Stimulated activated CD4-positive, alpha-beta T cell treated with anti-CD3 and anti-CD28 coated beads, Interleukin-12 subunit alpha, Interleukin-12 subunit beta, amount 100 ng/mL, for 48 hours (primary cell): ENCODE data around the gene RIC8B.

Experiments used
- DNase-seq, 3 donors: peaks; one replicate each; pipeline ENCODE4 v3.0.0-alpha.2; 2020; ENCODE audit warnings: low read depth in 2 of 3, low spot score in 1 of 3

RIC8B gene

DNA sequence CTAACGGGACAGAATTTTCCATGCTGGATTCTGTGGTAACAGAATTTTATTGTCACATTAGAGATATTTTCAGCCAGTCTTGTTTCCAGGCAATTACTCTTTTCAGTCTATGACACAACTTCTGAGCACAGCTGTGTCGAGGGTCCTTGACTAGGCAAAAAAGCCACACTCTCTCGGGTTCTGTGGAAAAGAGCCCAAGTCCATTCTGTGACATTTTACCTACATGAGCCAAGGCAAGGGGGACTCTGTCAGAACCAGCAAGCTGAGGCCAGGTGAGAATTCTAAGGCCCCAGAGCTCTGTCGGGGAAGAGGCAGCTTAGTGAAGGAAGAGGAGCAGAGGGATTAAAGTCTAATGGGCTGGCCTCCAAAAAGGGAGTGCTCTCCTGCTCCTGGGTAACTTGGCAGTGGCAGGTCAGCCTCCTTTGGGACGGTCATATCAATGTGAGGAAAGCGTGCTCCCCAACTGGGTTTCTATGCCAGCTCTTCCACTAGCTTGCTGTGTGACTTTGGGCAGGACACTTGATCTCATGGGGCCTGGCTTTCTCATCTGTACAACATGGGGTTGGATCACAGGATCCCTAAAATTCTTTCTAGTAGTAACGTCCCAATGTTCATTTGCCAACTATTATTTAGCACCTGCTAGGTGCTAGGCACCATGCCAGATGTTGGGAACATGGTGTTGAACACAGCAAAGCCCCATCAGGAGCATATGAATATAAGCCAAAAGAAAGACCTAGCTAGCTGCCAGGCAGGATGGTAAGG is 16.0 kb upstream of the RIC8B start:
- no peak for DNase-seq

GRCh38 chr12:106759526-106760183 is 14.8 kb upstream of the RIC8B start:
- DNase-seq = no peak

DNA sequence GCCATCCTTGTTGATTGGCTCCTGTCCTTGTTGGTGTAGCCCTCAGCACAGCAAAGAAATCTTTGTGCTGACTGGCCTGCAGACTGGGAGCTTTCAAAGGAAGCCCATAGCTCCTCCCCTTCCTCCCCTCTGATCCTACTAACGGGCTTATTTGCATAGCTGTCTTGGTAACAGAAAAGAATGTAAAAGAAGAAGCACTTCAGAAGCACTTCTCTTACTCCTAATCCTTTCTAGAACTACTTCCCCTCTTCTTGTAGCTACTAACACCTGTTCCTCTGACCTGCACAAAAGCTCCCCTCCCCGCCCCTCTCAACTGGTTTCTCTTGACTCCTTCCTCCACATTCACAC is 14.3 kb upstream of the RIC8B start:
- no peak for DNase-seq

DNA sequence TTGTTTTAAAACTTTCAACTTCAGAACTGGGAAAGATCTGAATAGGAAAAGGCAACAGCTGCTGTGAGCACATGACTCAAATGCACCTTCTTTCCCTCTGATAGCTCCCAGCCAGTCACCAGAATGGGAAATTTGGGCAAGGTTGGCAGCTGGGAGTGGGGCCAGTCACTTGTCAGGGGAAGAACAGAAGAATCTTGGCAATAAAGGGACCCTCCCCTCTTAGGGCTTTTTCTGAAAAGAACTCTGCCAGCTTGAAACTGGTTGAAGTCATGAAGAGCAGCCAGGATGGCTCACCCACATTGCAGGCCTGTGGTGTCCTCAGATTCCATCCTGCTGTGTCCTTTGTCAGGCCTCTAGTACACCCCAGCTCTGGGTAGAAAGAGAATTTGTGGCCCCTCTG is 10.3 kb upstream of the RIC8B start:
- no peak for DNase-seq

DNA sequence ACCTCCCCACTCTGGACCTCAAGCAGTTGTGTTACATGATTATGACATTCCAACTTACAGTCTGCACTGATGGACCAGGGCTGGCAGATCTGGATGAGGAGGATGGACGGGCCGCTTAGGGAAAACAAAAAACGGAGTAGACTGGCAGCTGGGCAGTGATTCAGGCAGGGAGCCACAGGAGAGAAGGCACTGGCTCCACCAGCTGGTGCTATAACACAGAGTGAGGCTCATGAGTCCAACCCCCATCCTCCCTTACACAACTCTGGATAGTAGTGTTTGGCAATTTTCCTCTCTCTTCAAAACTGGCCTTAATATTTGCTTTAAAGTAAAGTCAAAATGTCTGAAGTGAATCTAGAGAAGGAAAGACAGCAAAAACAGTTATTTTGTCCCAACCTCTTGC is 9.7 kb upstream of the RIC8B start:
- DNase-seq = no peak

DNA sequence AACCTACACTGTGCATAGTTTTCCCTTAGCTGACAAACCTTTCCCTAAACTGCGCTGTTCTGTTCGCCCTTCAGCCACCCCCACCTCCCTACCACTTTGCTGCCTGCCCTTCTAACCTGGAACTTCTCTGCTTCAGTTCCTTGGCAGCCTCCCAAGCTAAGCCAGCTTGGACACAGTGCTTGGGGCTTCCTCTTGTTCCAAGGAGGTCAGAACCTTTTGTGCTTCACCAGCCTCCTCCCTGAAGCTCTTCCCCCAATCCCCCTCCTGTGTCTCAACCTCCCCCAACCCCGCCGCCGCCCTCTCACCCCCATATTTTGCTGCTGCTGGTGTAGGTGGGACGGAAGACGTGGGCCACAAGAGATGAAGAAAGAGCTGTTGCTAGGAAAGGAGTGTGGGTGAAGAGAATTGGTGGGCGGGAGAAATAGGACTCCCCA is 8.1 kb upstream of the RIC8B start:
- no peak for DNase-seq

DNA sequence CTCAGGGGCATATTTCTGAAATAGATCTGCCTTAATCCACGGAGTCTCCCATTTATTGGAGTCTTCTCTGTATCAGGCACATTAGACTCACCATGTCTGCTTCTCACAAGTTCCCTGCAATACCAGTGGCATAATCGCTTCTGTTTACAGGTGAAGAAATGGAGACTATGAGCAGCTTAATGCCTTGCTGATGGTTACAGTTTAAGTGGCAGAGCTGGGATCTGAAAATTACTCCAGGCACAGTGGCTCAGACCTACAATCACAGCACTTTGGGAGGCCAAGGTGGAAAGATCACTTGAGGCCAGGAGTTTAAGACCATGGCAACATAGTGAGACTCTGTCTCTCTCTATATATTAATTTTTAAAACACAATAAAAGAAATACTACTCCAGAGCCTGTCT is 7.3 kb upstream of the RIC8B start:
- DNase-seq = no peak

DNA sequence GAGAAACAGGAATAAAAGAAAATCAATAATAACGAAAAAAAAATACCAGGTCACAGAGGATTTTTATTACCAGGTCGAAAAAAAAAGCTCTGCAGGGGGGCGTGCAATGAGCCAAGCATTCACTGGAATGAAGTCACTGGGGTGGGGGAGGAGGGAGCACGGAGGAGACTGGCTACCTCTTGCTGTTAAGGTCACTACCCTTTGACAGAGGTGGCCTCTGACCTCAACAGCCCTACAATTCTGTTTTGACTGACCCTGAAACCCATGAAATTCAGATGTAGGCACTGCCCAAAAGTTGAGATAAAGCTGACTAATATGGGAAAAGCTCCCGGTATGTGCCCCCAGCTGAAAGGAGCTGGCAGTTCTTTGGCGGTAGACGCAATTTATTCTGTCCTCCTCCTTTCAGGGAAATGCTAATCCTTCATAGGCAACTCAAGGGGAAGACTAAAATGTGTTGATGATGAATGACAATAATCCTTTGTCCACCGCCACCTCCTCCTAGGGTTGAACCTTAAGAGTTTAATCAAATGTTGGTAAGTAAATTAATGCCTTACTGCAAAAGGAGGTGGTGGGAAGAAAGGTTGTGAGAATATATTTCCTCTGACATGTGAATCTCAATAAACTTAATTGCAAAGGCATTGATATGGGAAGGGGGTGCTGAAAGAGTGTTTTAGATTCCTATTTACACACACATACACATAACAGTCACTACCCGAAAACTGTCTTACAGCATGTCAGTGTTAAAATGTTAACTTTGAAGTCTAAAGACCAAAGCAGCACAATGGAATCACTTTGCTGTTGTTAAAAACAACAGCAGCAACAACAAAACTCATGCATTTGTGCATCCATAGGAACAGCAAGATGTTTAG is 6.3 kb upstream of the RIC8B start:
- no peak for DNase-seq

- DNase-seq = no peak
Observed at GRCh38 chr12:106769078-106769477, 5.4 kb upstream of the RIC8B start.

- no peak for DNase-seq
Observed at GRCh38 chr12:106769546-106769945, 4.9 kb upstream of the RIC8B start.

DNA sequence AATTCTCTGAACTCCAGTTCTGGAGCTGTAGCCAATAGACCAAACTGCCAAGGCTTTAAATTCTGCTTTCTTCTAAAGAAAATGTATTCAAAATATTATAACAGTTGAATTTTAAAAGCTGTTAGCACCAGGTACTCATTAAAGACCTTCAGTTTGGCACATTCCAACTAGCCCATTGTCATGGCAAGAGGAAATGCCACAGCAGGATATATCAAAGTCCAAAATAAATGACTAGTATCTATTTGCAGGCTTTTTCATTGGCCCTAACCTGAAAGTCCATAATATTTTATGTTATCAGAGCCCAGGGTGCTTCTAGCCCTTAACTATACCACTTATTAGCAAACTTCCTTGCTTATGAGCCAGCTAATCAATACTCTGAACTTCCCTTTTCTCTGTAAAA is 3.1 kb upstream of the RIC8B start:
- DNase-seq = no peak

DNA sequence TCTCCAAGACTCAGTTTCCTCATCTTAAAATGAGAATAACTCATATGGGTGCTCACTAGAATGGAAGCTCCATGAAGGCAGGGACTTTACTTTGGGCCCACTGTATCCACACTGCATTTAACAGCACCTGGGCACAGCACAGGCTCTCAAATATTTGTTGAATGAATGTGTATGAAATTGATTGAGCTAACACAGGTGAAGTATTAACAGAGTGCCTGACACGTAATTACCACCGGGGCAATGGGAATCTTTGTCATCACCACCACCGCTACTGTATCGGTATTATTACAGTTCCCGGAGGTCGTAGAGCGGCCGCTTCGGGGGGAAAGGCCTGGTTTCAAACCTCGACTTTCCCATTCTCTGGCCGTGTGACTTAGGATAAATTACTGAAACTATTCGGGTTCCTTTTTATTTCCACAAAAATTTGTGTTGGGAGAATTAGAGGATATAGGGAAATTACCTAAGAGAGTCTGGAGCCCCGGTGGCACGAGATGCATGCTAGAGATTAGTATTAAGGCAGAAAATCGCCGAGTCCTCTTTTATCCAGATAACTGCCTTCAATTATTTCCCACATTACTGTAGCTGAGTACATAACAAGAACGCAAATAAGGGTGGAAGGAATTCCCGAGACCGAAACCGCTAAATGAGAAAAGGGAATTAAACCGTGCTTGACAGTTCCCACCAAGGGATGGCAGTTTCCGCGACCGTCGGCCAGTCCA is 1.0 kb upstream of the RIC8B start:
- no peak for DNase-seq

GRCh38 chr12:106774808-106775524 is 484 bp downstream of the RIC8B start:
- no peak for DNase-seq

DNA sequence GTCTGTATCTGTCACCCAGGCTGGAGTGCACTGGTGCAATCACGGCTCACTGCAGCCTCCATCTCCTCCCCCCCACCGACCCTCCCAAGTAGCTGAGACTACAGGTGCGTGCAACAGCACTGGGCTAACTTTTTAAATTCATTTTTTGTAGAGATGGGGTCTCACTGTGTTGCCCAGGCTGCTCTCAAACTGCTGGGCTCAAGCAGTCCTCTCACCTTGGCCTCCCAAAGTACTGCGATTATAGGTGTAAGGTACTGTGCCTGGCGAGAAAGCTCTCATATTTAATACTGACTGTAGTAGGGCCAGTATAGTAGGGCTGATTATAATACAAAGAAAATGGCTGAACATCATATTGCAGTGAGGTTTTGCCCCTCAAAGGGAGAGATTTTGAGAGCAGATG is 2.4 kb downstream of the RIC8B start:
- no peak for DNase-seq

DNA sequence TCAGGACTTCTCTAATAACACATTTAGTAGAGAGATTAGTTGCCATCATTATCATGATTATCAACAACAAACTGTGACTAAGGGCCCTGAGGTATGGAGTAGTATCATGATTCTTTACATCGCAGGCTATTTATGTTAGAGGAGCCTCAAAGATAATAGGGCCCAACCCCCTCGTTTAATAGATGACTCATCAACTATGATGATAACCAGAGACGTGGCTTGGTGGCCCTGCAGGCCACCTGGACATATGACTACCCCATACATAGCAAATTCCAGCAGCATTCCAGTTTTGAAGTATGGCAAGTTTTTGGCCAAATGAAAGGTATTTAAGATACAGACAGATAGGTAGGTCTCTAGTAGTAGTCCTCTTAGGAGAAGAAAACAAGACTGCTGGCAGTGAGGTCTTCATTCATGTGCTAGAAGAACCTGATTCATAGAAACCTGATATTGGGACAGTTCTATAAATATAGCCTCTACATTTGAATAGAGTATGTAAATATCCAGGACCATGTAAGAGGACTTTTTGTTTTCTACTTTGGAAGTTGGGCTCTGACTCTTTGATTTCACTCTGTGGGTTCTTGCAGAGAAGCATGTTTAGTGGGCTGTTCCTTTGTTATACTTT is 5.6 kb downstream of the RIC8B start:
- DNase-seq = no peak

- DNase-seq = no peak
Observed at GRCh38 chr12:106782619-106783018, 8.1 kb downstream of the RIC8B start.

DNA sequence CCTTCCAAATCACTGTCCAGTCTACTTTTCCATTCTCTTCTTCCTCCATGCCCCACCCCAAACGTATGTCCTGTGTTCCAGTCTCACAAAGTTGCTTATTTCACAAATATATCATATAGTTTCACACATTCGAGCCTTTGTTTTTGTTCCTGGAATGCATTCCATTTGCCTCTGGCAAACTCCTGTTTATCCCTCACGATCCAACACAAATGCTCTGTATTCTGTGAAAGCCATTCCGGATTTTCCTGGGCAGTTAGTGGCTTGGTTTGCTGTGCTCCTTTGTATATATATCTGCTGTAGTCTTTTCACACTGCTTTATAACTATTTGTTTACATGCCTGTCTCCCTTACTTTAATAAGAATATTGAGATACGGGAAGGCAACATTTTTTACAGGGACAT is 9.0 kb downstream of the RIC8B start:
- DNase-seq = no peak

DNA sequence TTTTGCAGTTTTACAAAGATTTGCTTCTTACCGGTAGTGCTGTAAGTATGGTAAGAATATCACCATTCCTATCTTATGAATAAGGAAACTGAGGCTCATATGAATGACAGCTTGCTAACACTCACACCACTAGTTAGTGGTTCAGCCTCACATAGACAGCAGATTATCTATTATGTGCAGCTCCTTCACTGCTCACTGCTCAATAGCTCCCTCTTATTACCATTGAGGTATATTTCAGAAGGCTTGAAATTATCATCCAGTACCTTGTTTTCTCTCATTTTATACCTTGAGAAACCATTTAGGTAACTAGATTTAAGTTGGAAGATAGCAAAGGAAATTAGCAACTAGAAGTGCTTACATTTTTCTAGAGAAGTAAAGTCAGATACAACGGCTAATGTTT is 15.5 kb downstream of the RIC8B start:
- DNase-seq = no peak

DNA sequence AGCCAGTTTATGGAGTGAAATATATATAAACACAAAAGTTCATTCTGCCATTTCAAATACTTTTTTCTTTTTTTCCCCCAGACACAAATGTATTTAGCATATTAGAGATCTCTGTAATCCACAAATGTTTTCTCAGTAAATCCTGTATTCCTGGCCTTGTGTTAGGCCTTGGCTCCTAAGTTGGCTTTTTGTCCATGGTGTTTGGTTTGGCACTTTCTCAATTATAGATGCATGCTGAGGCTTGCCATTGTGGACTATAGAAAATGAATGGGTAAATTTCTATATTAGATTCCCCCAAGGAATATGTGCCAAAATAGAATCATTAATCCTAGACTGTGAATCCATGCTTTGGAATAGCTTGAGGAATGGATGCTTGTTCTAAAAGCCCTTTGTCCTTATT is 17.0 kb downstream of the RIC8B start:
- no peak for DNase-seq

GRCh38 chr12:106794369-106794768 is 19.9 kb downstream of the RIC8B start:
- DNase-seq = no peak
